Neuronal stem cell (in vitro differentiated cells): ENCODE data around the gene RASGRF2.
A peak's percentile ranks its signal among the peaks of the same experiment; 100 is the strongest.

Experiments
- DNase-seq: peaks from one replicate; pipeline ENCODE4 v3.0.0-alpha.2; 2013; ENCODE audit warnings: low spot score
- H2AFZ ChIP-seq: one replicate; pipeline ENCODE4 v1.6.1; 2013; ENCODE audit warnings: mild to moderate bottlenecking, low read length, inconsistent platforms
- H2AK5ac ChIP-seq: 2 replicates; pipeline ENCODE4 v1.6.1; 2013; ENCODE audit warnings: low read depth, mild to moderate bottlenecking, inconsistent platforms, low read length, moderate library complexity, mixed read lengths
- H2BK120ac ChIP-seq: 2 replicates; pipeline ENCODE4 v1.6.1; 2013; ENCODE audit warnings: low read depth, mild to moderate bottlenecking, inconsistent platforms, low read length, moderate library complexity, mixed read lengths
- H2BK12ac ChIP-seq: one replicate; pipeline ENCODE4 v1.6.1; 2013; ENCODE audit warnings: low read length, inconsistent platforms
- H2BK15ac ChIP-seq: 2 replicates; pipeline ENCODE4 v1.6.1; 2013; ENCODE audit warnings: mild to moderate bottlenecking, low read length, inconsistent platforms, mixed read lengths
- H2BK5ac ChIP-seq: one replicate; pipeline ENCODE4 v1.6.1; 2013; ENCODE audit warnings: inconsistent platforms, mild to moderate bottlenecking, low read length, moderate library complexity
- H3K14ac ChIP-seq: one replicate; pipeline ENCODE4 v1.6.1; 2013; ENCODE audit warnings: low read length, inconsistent platforms
- H3K18ac ChIP-seq: 2 replicates; pipeline ENCODE4 v1.6.1; 2013; ENCODE audit warnings: low read length, inconsistent platforms
- H3K23ac ChIP-seq: 2 replicates; pipeline ENCODE4 v1.6.1; 2013; ENCODE audit warnings: low read depth, mild to moderate bottlenecking, mixed read lengths, low read length, inconsistent platforms; ENCODE audit not compliant: poor library complexity
- H3K27ac ChIP-seq: replicated peaks from 3 replicates; pipeline ENCODE4 v1.5.1; 2013; ENCODE audit warnings: low read length, inconsistent platforms
- H3K27me3 ChIP-seq, 3 experiments: 2 replicates each; pipeline ENCODE4 v1.6.1; 2013; ENCODE audit warnings: low read length in 3 of 3, mild to moderate bottlenecking in 2 of 3, inconsistent platforms in 1 of 3, low read depth in 1 of 3, mixed read lengths in 1 of 3, moderate library complexity in 1 of 3; ENCODE audit not compliant: control insufficient read depth in 3 of 3, insufficient read depth in 3 of 3
- H3K36me3 ChIP-seq, 2 donors: replicated peaks in 1 of 2; 2 replicates each; pipeline ENCODE4 v1.6.1; 2013; ENCODE audit warnings: low read length in 2 of 2; ENCODE audit not compliant: control insufficient read depth in 2 of 2, insufficient read depth in 2 of 2
- H3K4ac ChIP-seq: 2 replicates; pipeline ENCODE4 v1.6.1; 2013; ENCODE audit warnings: inconsistent platforms, mild to moderate bottlenecking, low read length, moderate library complexity
- H3K4me1 ChIP-seq, 2 donors: 1 replicate in 1 of 2; 2 replicates in 1 of 2; pipeline ENCODE4 v1.6.1; 2013; ENCODE audit warnings: low read length in 2 of 2, low read depth in 1 of 2; ENCODE audit not compliant: control insufficient read depth in 2 of 2, insufficient read depth in 1 of 2
- H3K4me2 ChIP-seq: one replicate; pipeline ENCODE4 v1.6.1; 2013; ENCODE audit warnings: mild to moderate bottlenecking, low read length, inconsistent platforms; ENCODE audit not compliant: insufficient read depth, poor library complexity, severe bottlenecking
- H3K4me3 ChIP-seq, 2 donors: 2 replicates each; pipeline ENCODE4 v1.5.1; 2013; ENCODE audit warnings: low read length in 2 of 2, mild to moderate bottlenecking in 2 of 2, inconsistent platforms in 1 of 2, moderate library complexity in 1 of 2
- H3K79me1 ChIP-seq: one replicate; pipeline ENCODE4 v1.6.1; 2013; ENCODE audit warnings: low read depth, mild to moderate bottlenecking, inconsistent platforms, low read length, moderate library complexity
- H3K9ac ChIP-seq: one replicate; pipeline ENCODE4 v1.6.1; 2013; ENCODE audit warnings: mild to moderate bottlenecking, low read depth, low read length, inconsistent platforms; ENCODE audit not compliant: poor library complexity
- H3K9me3 ChIP-seq, 2 donors: replicated peaks in 1 of 2; 2 replicates each; pipeline versions ENCODE3 to v1.6.1; 2013; ENCODE audit warnings: low read length in 2 of 2, mild to moderate bottlenecking in 2 of 2, inconsistent platforms in 1 of 2, low read depth in 1 of 2, mixed read lengths in 1 of 2, moderate library complexity in 1 of 2; ENCODE audit not compliant: control insufficient read depth in 2 of 2, insufficient read depth in 1 of 2
- H4K8ac ChIP-seq: one replicate; pipeline ENCODE4 v1.6.1; 2013; ENCODE audit warnings: low read depth, mild to moderate bottlenecking, inconsistent platforms, low read length, moderate library complexity
- H4K91ac ChIP-seq: one replicate; pipeline ENCODE4 v1.6.1; 2013; ENCODE audit warnings: low read length, low read depth, mild to moderate bottlenecking, inconsistent platforms; ENCODE audit not compliant: poor library complexity
- WGBS, 2 donors: extraction: QIAGEN DNeasy Blood & Tissue Kit; methylation state at CpG; one replicate each; pipeline ENCODE4 v1.1.7; 2013; ENCODE audit warnings: missing lambda C conversion rate in 2 of 2, mixed read lengths in 1 of 2; ENCODE audit not compliant: insufficient read length in 2 of 2, insufficient replicate concordance in 1 of 2; ENCODE audit errors: extremely low coverage in 2 of 2; 5-methylcytosine and 5-hydroxymethylcytosine counted together

Gene RASGRF2

DNA sequence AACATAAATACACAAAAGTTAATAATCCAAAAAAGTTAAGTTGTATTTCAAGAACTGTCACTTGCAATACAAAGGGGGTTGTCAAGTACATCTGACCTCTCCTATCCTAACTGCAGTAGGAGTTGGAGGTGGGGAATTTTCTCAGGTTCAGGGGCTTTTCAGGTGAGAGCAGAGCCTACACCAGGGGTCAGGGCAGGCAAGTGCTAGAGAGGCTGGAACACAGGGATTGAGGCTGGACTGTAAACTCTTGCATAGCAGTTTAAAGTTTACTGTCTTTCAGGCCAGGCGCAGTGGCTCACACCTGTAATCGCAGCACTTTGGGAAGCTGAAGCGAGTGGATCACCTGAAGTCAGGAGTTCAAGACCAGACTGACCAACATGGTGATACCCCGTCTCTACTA, 25.4 kb upstream of the RASGRF2 start:
- Histone ChIP-seq H3K23ac (no peak overlapping the region), H4K8ac (no peak overlapping the region), H3K9me3 (no peaks in the 10 kb centered on the region), H4K91ac (no peak overlapping the region), H2BK5ac (no peak overlapping the region), H3K4ac (no peak overlapping the region), H2BK15ac (no peak overlapping the region), H3K36me3 (no peaks in the 10 kb centered on the region), H3K4me3 (no peak overlapping the region), H3K18ac (no peak overlapping the region), H3K14ac (no peak overlapping the region), H2BK120ac (no peak overlapping the region), H3K27me3 (no peaks in the 10 kb centered on the region), H2BK12ac (no peak overlapping the region), H3K27ac (no peak overlapping the region), H3K79me1 (no peaks in the 10 kb centered on the region), H2AFZ (no peak overlapping the region), H3K4me2 (no peak overlapping the region), H3K4me1 (no peaks in the 10 kb centered on the region), H2AK5ac (no peak overlapping the region), H3K9ac (no peak overlapping the region)
- no CpG with 5 or more reads among the region's 4 CpGs for WGBS, 2 donors
- DNase-seq: no peak

DNA sequence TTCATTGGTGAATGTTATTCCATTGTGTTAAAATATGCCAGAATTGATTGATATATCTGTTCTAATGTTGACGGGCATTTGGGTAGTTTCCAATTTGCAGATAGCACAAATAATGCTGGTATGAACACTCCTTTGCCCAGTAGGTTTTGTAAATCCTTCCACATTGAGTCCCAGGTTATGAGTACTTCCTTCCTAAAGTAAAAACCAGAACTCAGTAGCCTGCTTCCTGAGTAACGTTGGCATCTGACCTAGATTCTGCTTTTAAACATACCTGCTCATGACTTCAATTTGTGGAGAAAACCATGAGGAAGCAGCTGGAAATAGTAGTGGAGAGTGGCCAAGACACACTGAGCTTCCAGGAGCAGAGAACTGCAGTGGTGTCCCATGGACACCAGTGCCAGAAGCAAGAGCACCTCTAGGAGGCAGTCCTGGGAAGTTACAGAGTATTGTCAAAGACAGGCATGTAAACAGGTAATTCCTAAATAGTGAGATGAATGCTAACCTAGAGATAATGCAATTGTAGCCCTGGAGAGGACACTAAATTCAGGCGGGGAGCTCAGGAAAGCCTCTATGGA, 24.3 kb upstream of the RASGRF2 start:
- H3K27me3 ChIP-seq: no peaks in the 10 kb centered on the region
- no peak overlapping the region for H2BK12ac ChIP-seq
- no peaks in the 10 kb centered on the region for H3K36me3 ChIP-seq
- H3K79me1 ChIP-seq: no peaks in the 10 kb centered on the region
- H2BK15ac ChIP-seq: no peak overlapping the region
- H2BK120ac ChIP-seq: no peak overlapping the region
- H3K23ac ChIP-seq: no peak overlapping the region
- no peak overlapping the region for H2BK5ac ChIP-seq
- H2AFZ ChIP-seq: no peak overlapping the region
- no peak overlapping the region for H3K4me3 ChIP-seq
- no peak overlapping the region for H3K4me2 ChIP-seq
- no CpG with 5 or more reads among the region's 3 CpGs for WGBS, 2 donors
- H4K91ac ChIP-seq: no peak overlapping the region
- no peak overlapping the region for H3K18ac ChIP-seq
- no peak overlapping the region for H3K4ac ChIP-seq
- no peak overlapping the region for H2AK5ac ChIP-seq
- no peaks in the 10 kb centered on the region for H3K9me3 ChIP-seq
- no peak for DNase-seq
- H4K8ac ChIP-seq: no peak overlapping the region
- no peak overlapping the region for H3K9ac ChIP-seq
- no peak overlapping the region for H3K27ac ChIP-seq
- H3K14ac ChIP-seq: no peak overlapping the region
- H3K4me1 ChIP-seq: no peaks in the 10 kb centered on the region

DNA sequence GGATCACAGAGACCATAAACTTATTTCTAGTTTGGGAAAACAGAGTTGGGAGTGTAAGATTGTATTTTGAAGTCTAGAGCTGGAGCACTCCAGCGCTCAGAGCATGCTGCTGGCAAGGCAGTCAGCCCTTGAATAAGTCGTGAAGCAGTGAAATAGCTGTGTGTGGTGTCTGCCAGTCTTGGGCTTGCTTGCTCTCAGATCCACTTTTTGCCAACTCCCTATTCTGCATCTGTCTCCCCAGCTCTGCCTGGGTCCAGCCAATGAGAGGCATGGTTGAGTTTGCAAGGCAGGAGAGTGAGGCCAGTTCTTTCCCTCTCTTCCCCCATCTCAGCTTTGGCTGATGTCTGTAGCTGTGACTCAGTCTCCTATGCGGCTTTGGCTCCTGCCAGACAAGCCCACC, 23.3 kb upstream of the RASGRF2 start:
- H3K9ac ChIP-seq: no peak overlapping the region
- WGBS, 2 donors: no CpG with 5 or more reads among the region's 3 CpGs
- H3K23ac ChIP-seq: no peak overlapping the region
- no peak overlapping the region for H2BK120ac ChIP-seq
- H3K9me3 ChIP-seq: no peaks in the 10 kb centered on the region
- no peaks in the 10 kb centered on the region for H3K4me1 ChIP-seq
- no peak overlapping the region for H3K4me3 ChIP-seq
- H4K91ac ChIP-seq: no peak overlapping the region
- H3K14ac ChIP-seq: no peak overlapping the region
- H2AK5ac ChIP-seq: no peak overlapping the region
- H2BK15ac ChIP-seq: no peak overlapping the region
- H3K36me3 ChIP-seq: no peaks in the 10 kb centered on the region
- H3K79me1 ChIP-seq: no peaks in the 10 kb centered on the region
- no peak overlapping the region for H2AFZ ChIP-seq
- H3K27me3 ChIP-seq: no peaks in the 10 kb centered on the region
- no peak overlapping the region for H2BK12ac ChIP-seq
- H3K27ac ChIP-seq: no peak overlapping the region
- no peak for DNase-seq
- no peak overlapping the region for H3K4me2 ChIP-seq
- no peak overlapping the region for H3K4ac ChIP-seq
- no peak overlapping the region for H3K18ac ChIP-seq
- no peak overlapping the region for H2BK5ac ChIP-seq
- no peak overlapping the region for H4K8ac ChIP-seq

DNA sequence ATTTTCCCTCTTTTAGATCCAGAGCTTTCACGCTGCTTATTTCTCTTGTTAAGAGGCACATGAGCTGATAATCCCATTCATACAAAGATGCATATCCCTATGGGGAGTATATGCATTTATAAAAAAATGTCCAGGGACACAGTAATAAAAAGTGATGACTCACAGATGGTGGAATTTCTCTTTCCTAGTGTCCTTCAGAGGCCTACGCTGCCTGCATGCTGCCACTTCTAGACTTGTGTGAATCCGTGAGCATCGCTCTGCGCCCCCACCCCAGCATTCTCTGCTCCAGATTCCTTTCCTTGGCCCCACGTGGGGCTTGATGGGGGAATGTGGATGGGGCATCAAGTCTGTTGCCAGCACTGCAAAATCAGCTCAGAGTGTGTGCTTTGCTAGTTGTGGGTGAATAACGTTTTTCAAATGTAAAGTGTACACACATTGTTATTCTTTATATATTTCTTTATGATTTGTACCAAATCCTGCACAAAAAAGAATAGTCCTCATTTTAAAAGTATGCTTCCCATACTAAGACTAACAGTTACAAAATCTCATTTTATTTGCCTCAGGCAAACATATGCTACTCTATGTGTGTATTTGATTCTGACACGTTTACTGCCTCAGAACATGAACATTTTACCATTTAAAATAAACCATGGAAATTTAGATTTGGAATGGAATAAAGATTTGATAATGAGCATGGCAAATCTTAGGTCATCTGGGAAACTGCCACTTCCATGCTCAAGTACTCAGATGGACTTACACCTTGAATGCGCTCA, 22.4 kb upstream of the RASGRF2 start:
- Histone ChIP-seq H3K4ac (no peak overlapping the region), H2AFZ (no peak overlapping the region), H3K4me2 (no peak overlapping the region), H3K27ac (no peak overlapping the region), H3K4me3 (peak overlapping the region in 1 of 2 donors; percentile 57), H2AK5ac (no peak overlapping the region), H3K27me3 (no peaks in the 10 kb centered on the region), H3K14ac (no peak overlapping the region), H2BK120ac (no peak overlapping the region), H2BK12ac (no peak overlapping the region), H2BK5ac (no peak overlapping the region), H3K36me3 (no peaks in the 10 kb centered on the region), H3K9ac (no peak overlapping the region), H4K8ac (no peak overlapping the region), H3K23ac (no peak overlapping the region), H2BK15ac (no peak overlapping the region), H3K18ac (no peak overlapping the region), H4K91ac (no peak overlapping the region), H3K4me1 (no peaks in the 10 kb centered on the region), H3K9me3 (no peaks in the 10 kb centered on the region), H3K79me1 (no peaks in the 10 kb centered on the region)
- DNase-seq: no peak
- WGBS, 2 donors: no CpG with 5 or more reads among the region's 9 CpGs
